ENCODE data around the gene IL17D. TPM values are rescaled to one million over a fixed set of nuclear protein-coding genes. Genes with fewer than 3 reads are reported as not detected.

Gene IL17D
- total RNA-seq, 2 experiments from 2014 or later = 0.47 TPM; not detected in 1

- H3K4me1 Mint-ChIP-seq (ENCODE audit: low read depth) = no peaks in the 10 kb centered on the region
- no peaks in the 10 kb centered on the region for H3K27me3 Mint-ChIP-seq
- intact Hi-C loops (cut with DNase I, micrococcal nuclease) = no loop called here
- Histone ChIP-seq H3K36me3 (ENCODE audit: insufficient read depth, low read length) (no peaks in the 10 kb centered on the region), H3K27me3 (ENCODE audit: control insufficient read depth in 1 of 2, insufficient read depth in 2 of 2, low read length in 2 of 2) (no peaks in the 10 kb centered on the region), H3K9me3 (ENCODE audit: control insufficient read depth in 1 of 2, insufficient read depth in 1 of 2, low read length in 2 of 2) (no peaks in the 10 kb centered on the region), H3K4me1 (ENCODE audit: insufficient read depth, low read length) (no peaks in the 10 kb centered on the region), H3K27ac (ENCODE audit: low read depth in 1 of 2, low read length in 2 of 2) (no peak overlapping the region), H3K4me3 (ENCODE audit: low read length) (no peak overlapping the region)
- no peak overlapping the region for H3K4me3 Mint-ChIP-seq
- no peak overlapping the region for H3K27ac Mint-ChIP-seq
- no peak for TF ChIP-seq CTCF (IDR thresholded peaks at IDR 0.05)
- no peaks in the 10 kb centered on the region for H3K9me3 Mint-ChIP-seq
- DNase-seq = peak in 1 of 14 experiments; percentile 59
- CTCF ChIA-PET = no interaction called here
- POLR2A ChIA-PET = no interaction called here
- ATAC-seq (ENCODE audit: poor library complexity) = no peak
- peaks cover 47% of the 10 kb centered on the region for H3K36me3 Mint-ChIP-seq (ENCODE audit: low read depth)
Measured at GRCh38 chr13:20669162-20669561, 34.3 kb upstream of the IL17D start.

- Mint-ChIP-seq H3K9me3 (no peaks in the 10 kb centered on the region), H3K27ac (no peak overlapping the region), H3K27me3 (no peaks in the 10 kb centered on the region), H3K36me3 (ENCODE audit: low read depth) (peaks cover 52% of the 10 kb centered on the region), H3K4me1 (ENCODE audit: low read depth) (no peaks in the 10 kb centered on the region), H3K4me3 (no peak overlapping the region)
- DNase-seq (no peak), ATAC-seq (ENCODE audit: poor library complexity) (no peak)
- CTCF ChIA-PET = no interaction called here
- no peak for TF ChIP-seq CTCF (IDR thresholded peaks at IDR 0.05)
- intact Hi-C loops (cut with DNase I, micrococcal nuclease) = no loop called here
- H3K27me3 ChIP-seq (ENCODE audit: control insufficient read depth in 1 of 2, insufficient read depth in 2 of 2, low read length in 2 of 2) = no peaks in the 10 kb centered on the region
- H3K36me3 ChIP-seq (ENCODE audit: insufficient read depth, low read length) = no peaks in the 10 kb centered on the region
- no peak overlapping the region for H3K4me3 ChIP-seq (ENCODE audit: low read length)
- POLR2A ChIA-PET = no interaction called here
- H3K4me1 ChIP-seq (ENCODE audit: insufficient read depth, low read length) = no peaks in the 10 kb centered on the region
- no peaks in the 10 kb centered on the region for H3K9me3 ChIP-seq (ENCODE audit: control insufficient read depth in 1 of 2, insufficient read depth in 1 of 2, low read length in 2 of 2)
- H3K27ac ChIP-seq (ENCODE audit: low read depth in 1 of 2, low read length in 2 of 2) = no peak overlapping the region
Measured at GRCh38 chr13:20671789-20672188, 31.7 kb upstream of the IL17D start.

GRCh38 chr13:20672772-20673171 is 30.7 kb upstream of the IL17D start:
- ChIA-PET POLR2A (no interaction called here), CTCF (no interaction called here)
- Histone ChIP-seq H3K36me3 (ENCODE audit: insufficient read depth, low read length) (no peaks in the 10 kb centered on the region), H3K4me1 (ENCODE audit: insufficient read depth, low read length) (no peaks in the 10 kb centered on the region), H3K4me3 (ENCODE audit: low read length) (no peak overlapping the region), H3K9me3 (ENCODE audit: control insufficient read depth in 1 of 2, insufficient read depth in 1 of 2, low read length in 2 of 2) (no peaks in the 10 kb centered on the region), H3K27me3 (ENCODE audit: control insufficient read depth in 1 of 2, insufficient read depth in 2 of 2, low read length in 2 of 2) (no peaks in the 10 kb centered on the region), H3K27ac (ENCODE audit: low read depth in 1 of 2, low read length in 2 of 2) (no peak overlapping the region)
- intact Hi-C loops (cut with DNase I, micrococcal nuclease) = no loop called here
- no peak overlapping the region for H3K27ac Mint-ChIP-seq
- no peak overlapping the region for H3K4me3 Mint-ChIP-seq
- no peak for TF ChIP-seq CTCF (IDR thresholded peaks at IDR 0.05)
- DNase-seq (no peak), ATAC-seq (ENCODE audit: poor library complexity) (no peak)
- no peaks in the 10 kb centered on the region for H3K4me1 Mint-ChIP-seq (ENCODE audit: low read depth)
- H3K36me3 Mint-ChIP-seq (ENCODE audit: low read depth) = peaks cover 52% of the 10 kb centered on the region
- no peaks in the 10 kb centered on the region for H3K9me3 Mint-ChIP-seq
- H3K27me3 Mint-ChIP-seq = no peaks in the 10 kb centered on the region

Data from CD4-positive, alpha-beta T cell (primary cell).